NK-92 treated with Interleukin-12 subunit alpha and Interleukin-12 subunit beta, amount 100 ng/mL, for 24 hours (cell line): ENCODE data around the gene NUP133.
"Not testable (repeated sequence)": the region's sequence is repeated elsewhere in the genome, so short reads cannot be mapped to it uniquely, and the experiment has no call there.

Experiments
- DNase-seq: peaks from one replicate; lab custom pipeline; 2025; lab: John Stamatoyannopoulos, UW

The NUP133 gene

GRCh38 chr1:229412056-229412455, 96.1 kb downstream of the NUP133 start:
- DNase-seq = no peak

- no peak for DNase-seq
These were observed 96.6 kb downstream of the NUP133 start for GRCh38 chr1:229411434-229412055.

- no peak for DNase-seq
These were observed 97.3 kb downstream of the NUP133 start for GRCh38 chr1:229410692-229411433.

- no peak for DNase-seq
These were observed 97.8 kb downstream of the NUP133 start for GRCh38 chr1:229410370-229410691.

- no peak for DNase-seq
These were observed 98.3 kb downstream of the NUP133 start for GRCh38 chr1:229409616-229410369.

GRCh38 chr1:229408458-229409037, 99.6 kb downstream of the NUP133 start:
- DNase-seq = no peak

GRCh38 chr1:229407206-229408026, 100.7 kb downstream of the NUP133 start:
- DNase-seq = no peak

- no peak for DNase-seq
These were observed 101.3 kb downstream of the NUP133 start for GRCh38 chr1:229406798-229407197.

- no peak for DNase-seq
These were observed 104.6 kb downstream of the NUP133 start for GRCh38 chr1:229403573-229403972.

- no peak for DNase-seq
These were observed 105.1 kb downstream of the NUP133 start for GRCh38 chr1:229402993-229403392.

GRCh38 chr1:229402329-229402728, 105.8 kb downstream of the NUP133 start:
- DNase-seq = not testable (repeated sequence)

GRCh38 chr1:229397762-229398161, 110.4 kb downstream of the NUP133 start:
- no peak for DNase-seq

- DNase-seq = no peak
These were observed 111.4 kb downstream of the NUP133 start for GRCh38 chr1:229396585-229397206.

GRCh38 chr1:229394517-229394916, 113.6 kb downstream of the NUP133 start:
- not testable (repeated sequence) for DNase-seq

- no peak for DNase-seq
These were observed 115.2 kb downstream of the NUP133 start for GRCh38 chr1:229392936-229393335.
